ENCODE data around the gene PTP4A1. TPM values are rescaled to one million over a fixed set of nuclear protein-coding genes. Genes with fewer than 3 reads are reported as not detected.
A peak's percentile ranks its signal among the peaks of the same experiment; 100 is the strongest.

PTP4A1 gene
- total and polyA plus RNA-seq, 9 donors = 11.2 to 32.9 (median 24.0) TPM

- no CpG with 5 or more reads among the region's 1 CpG for WGBS (ENCODE audit: insufficient coverage)
- Histone ChIP-seq H3K27me3 (ENCODE audit: control insufficient read depth, insufficient read depth, low read length) (no peaks in the 10 kb centered on the region), H3K4me1 (ENCODE audit: control insufficient read depth, insufficient read depth, low read length) (peaks cover 5% of the 10 kb centered on the region), H3K27ac (ENCODE audit: low read length) (no peak overlapping the region), H3K4me3 (ENCODE audit: low read length) (no peak overlapping the region), H3K9me3 (replicated peaks; ENCODE audit: control insufficient read depth, low read depth, low read length) (no peaks in the 10 kb centered on the region), H3K36me3 (ENCODE audit: control insufficient read depth, insufficient read depth, low read length) (no peaks in the 10 kb centered on the region)
- DNase-seq = no peak
Observed at GRCh38 chr6:63567966-63568365, 4.3 kb upstream of the PTP4A1 start.

- H3K27ac ChIP-seq (ENCODE audit: low read length) = peak overlapping the region; percentile 87
- H3K27me3 ChIP-seq (ENCODE audit: control insufficient read depth, insufficient read depth, low read length) = no peaks in the 10 kb centered on the region
- DNase-seq = no peak
- peak overlapping the region; percentile 67 for H3K4me3 ChIP-seq (ENCODE audit: low read length)
- H3K9me3 ChIP-seq (replicated peaks; ENCODE audit: control insufficient read depth, low read depth, low read length) = no peaks in the 10 kb centered on the region
- peaks cover 7% of the 10 kb centered on the region for H3K4me1 ChIP-seq (ENCODE audit: control insufficient read depth, insufficient read depth, low read length)
- peaks cover 3% of the 10 kb centered on the region for H3K36me3 ChIP-seq (ENCODE audit: control insufficient read depth, insufficient read depth, low read length)
- 1% methylated on average over 10 of the region's 20 CpGs for WGBS (ENCODE audit: insufficient coverage)
Observed at GRCh38 chr6:63571361-63572043, 778 bp upstream of the PTP4A1 start.

GRCh38 chr6:63572747-63573075 is 431 bp downstream of the PTP4A1 start:
- Histone ChIP-seq H3K9me3 (replicated peaks; ENCODE audit: control insufficient read depth, low read depth, low read length) (no peaks in the 10 kb centered on the region), H3K4me1 (ENCODE audit: control insufficient read depth, insufficient read depth, low read length) (peaks cover 7% of the 10 kb centered on the region), H3K36me3 (ENCODE audit: control insufficient read depth, insufficient read depth, low read length) (peaks cover 3% of the 10 kb centered on the region), H3K4me3 (ENCODE audit: low read length) (peak overlapping the region; percentile 87), H3K27me3 (ENCODE audit: control insufficient read depth, insufficient read depth, low read length) (no peaks in the 10 kb centered on the region), H3K27ac (ENCODE audit: low read length) (peak overlapping the region; percentile 98)
- WGBS (ENCODE audit: insufficient coverage) = under 1% methylated on average over 42 of the region's 42 CpGs
- peak; percentile 39 for DNase-seq

GRCh38 chr6:63573076-63573898 is 1.0 kb downstream of the PTP4A1 start:
- DNase-seq = peak; percentile 85
- Histone ChIP-seq H3K36me3 (ENCODE audit: control insufficient read depth, insufficient read depth, low read length) (peaks cover 3% of the 10 kb centered on the region), H3K27ac (ENCODE audit: low read length) (peak overlapping the region; percentile 98), H3K4me1 (ENCODE audit: control insufficient read depth, insufficient read depth, low read length) (peaks cover 7% of the 10 kb centered on the region), H3K9me3 (replicated peaks; ENCODE audit: control insufficient read depth, low read depth, low read length) (no peaks in the 10 kb centered on the region), H3K4me3 (ENCODE audit: low read length) (peak overlapping the region; percentile 87), H3K27me3 (ENCODE audit: control insufficient read depth, insufficient read depth, low read length) (no peaks in the 10 kb centered on the region)
- under 1% methylated on average over 74 of the region's 86 CpGs for WGBS (ENCODE audit: insufficient coverage)

GRCh38 chr6:63573899-63574553 is 1.7 kb downstream of the PTP4A1 start:
- 0% methylated on average over 6 of the region's 10 CpGs for WGBS (ENCODE audit: insufficient coverage)
- peak; percentile 41 for DNase-seq
- Histone ChIP-seq H3K27ac (ENCODE audit: low read length) (peak overlapping the region; percentile 98), H3K36me3 (ENCODE audit: control insufficient read depth, insufficient read depth, low read length) (peaks cover 3% of the 10 kb centered on the region), H3K4me1 (ENCODE audit: control insufficient read depth, insufficient read depth, low read length) (peaks cover 7% of the 10 kb centered on the region), H3K27me3 (ENCODE audit: control insufficient read depth, insufficient read depth, low read length) (no peaks in the 10 kb centered on the region), H3K9me3 (replicated peaks; ENCODE audit: control insufficient read depth, low read depth, low read length) (no peaks in the 10 kb centered on the region), H3K4me3 (ENCODE audit: low read length) (peak overlapping the region; percentile 87)

GRCh38 chr6:63574554-63574900 is 2.2 kb downstream of the PTP4A1 start:
- H3K27me3 ChIP-seq (ENCODE audit: control insufficient read depth, insufficient read depth, low read length) = no peaks in the 10 kb centered on the region
- H3K4me1 ChIP-seq (ENCODE audit: control insufficient read depth, insufficient read depth, low read length) = peaks cover 7% of the 10 kb centered on the region
- WGBS (ENCODE audit: insufficient coverage) = no CpG with 5 or more reads among the region's 2 CpGs
- H3K36me3 ChIP-seq (ENCODE audit: control insufficient read depth, insufficient read depth, low read length) = peaks cover 3% of the 10 kb centered on the region
- no peaks in the 10 kb centered on the region for H3K9me3 ChIP-seq (replicated peaks; ENCODE audit: control insufficient read depth, low read depth, low read length)
- no peak overlapping the region for H3K27ac ChIP-seq (ENCODE audit: low read length)
- no peak for DNase-seq
- H3K4me3 ChIP-seq (ENCODE audit: low read length) = no peak overlapping the region

GRCh38 chr6:63576147-63576772 is 4.0 kb downstream of the PTP4A1 start:
- no peaks in the 10 kb centered on the region for H3K9me3 ChIP-seq (replicated peaks; ENCODE audit: control insufficient read depth, low read depth, low read length)
- H3K36me3 ChIP-seq (ENCODE audit: control insufficient read depth, insufficient read depth, low read length) = peaks cover 8% of the 10 kb centered on the region
- H3K27me3 ChIP-seq (ENCODE audit: control insufficient read depth, insufficient read depth, low read length) = no peaks in the 10 kb centered on the region
- DNase-seq = no peak
- H3K4me3 ChIP-seq (ENCODE audit: low read length) = no peak overlapping the region
- no peak overlapping the region for H3K27ac ChIP-seq (ENCODE audit: low read length)
- peaks cover 7% of the 10 kb centered on the region for H3K4me1 ChIP-seq (ENCODE audit: control insufficient read depth, insufficient read depth, low read length)
- WGBS (ENCODE audit: insufficient coverage) = no CpG with 5 or more reads among the region's 3 CpGs

GRCh38 chr6:63576985-63577712 is 4.9 kb downstream of the PTP4A1 start:
- no CpG with 5 or more reads among the region's 5 CpGs for WGBS (ENCODE audit: insufficient coverage)
- H3K27me3 ChIP-seq (ENCODE audit: control insufficient read depth, insufficient read depth, low read length) = no peaks in the 10 kb centered on the region
- H3K9me3 ChIP-seq (replicated peaks; ENCODE audit: control insufficient read depth, low read depth, low read length) = no peaks in the 10 kb centered on the region
- H3K27ac ChIP-seq (ENCODE audit: low read length) = no peak overlapping the region
- DNase-seq = no peak
- H3K36me3 ChIP-seq (ENCODE audit: control insufficient read depth, insufficient read depth, low read length) = peaks cover 8% of the 10 kb centered on the region
- peaks cover 2% of the 10 kb centered on the region for H3K4me1 ChIP-seq (ENCODE audit: control insufficient read depth, insufficient read depth, low read length)
- no peak overlapping the region for H3K4me3 ChIP-seq (ENCODE audit: low read length)

- no peak overlapping the region for H3K4me3 ChIP-seq (ENCODE audit: low read length)
- peaks cover 2% of the 10 kb centered on the region for H3K4me1 ChIP-seq (ENCODE audit: control insufficient read depth, insufficient read depth, low read length)
- H3K27me3 ChIP-seq (ENCODE audit: control insufficient read depth, insufficient read depth, low read length) = no peaks in the 10 kb centered on the region
- DNase-seq = no peak
- no peak overlapping the region for H3K27ac ChIP-seq (ENCODE audit: low read length)
- H3K36me3 ChIP-seq (ENCODE audit: control insufficient read depth, insufficient read depth, low read length) = peaks cover 10% of the 10 kb centered on the region
- H3K9me3 ChIP-seq (replicated peaks; ENCODE audit: control insufficient read depth, low read depth, low read length) = no peaks in the 10 kb centered on the region
- no CpG with 5 or more reads among the region's 2 CpGs for WGBS (ENCODE audit: insufficient coverage)
Observed at GRCh38 chr6:63578757-63579156, 6.5 kb downstream of the PTP4A1 start.

Data from muscle of leg (tissue), 11 donors.